Skeletal muscle tissue (tissue), 4 donors: ENCODE data around the gene WASHC4. TPM values are rescaled to one million over a fixed set of nuclear protein-coding genes. Genes with fewer than 3 reads are reported as not detected.
"Not testable (repeated sequence)": the region's sequence is repeated elsewhere in the genome, so short reads cannot be mapped to it uniquely, and the experiment has no call there.

Experiments
- H3K27ac ChIP-seq: one replicate; pipeline ENCODE4 v1.7.0; 2013; ENCODE audit warnings: mild to moderate bottlenecking, low read depth, low read length, inconsistent platforms
- H3K27me3 ChIP-seq, 3 donors: one replicate each; pipeline ENCODE4 v1.7.0; 2013; ENCODE audit warnings: low read length in 3 of 3; ENCODE audit not compliant: control insufficient read depth in 3 of 3, insufficient read depth in 3 of 3
- H3K36me3 ChIP-seq, 3 donors: one replicate each; pipeline ENCODE4 v1.7.0; 2013; ENCODE audit warnings: low read length in 3 of 3; ENCODE audit not compliant: control insufficient read depth in 3 of 3, insufficient read depth in 3 of 3
- H3K4me1 ChIP-seq, 3 donors: one replicate each; pipeline ENCODE4 v1.7.0; 2013; ENCODE audit warnings: low read length in 3 of 3, mild to moderate bottlenecking in 3 of 3; ENCODE audit not compliant: control insufficient read depth in 3 of 3, insufficient read depth in 3 of 3
- H3K4me3 ChIP-seq, 3 donors: one replicate each; pipeline ENCODE4 v1.7.0; 2013; ENCODE audit warnings: low read length in 3 of 3
- H3K9ac ChIP-seq, 3 donors: one replicate each; pipeline ENCODE4 v1.7.0; 2013; ENCODE audit warnings: low read length in 3 of 3, mild to moderate bottlenecking in 3 of 3, moderate library complexity in 2 of 3, low read depth in 1 of 3
- H3K9me3 ChIP-seq, 3 donors: one replicate each; pipeline ENCODE4 v1.7.0; 2013; ENCODE audit warnings: low read length in 3 of 3; ENCODE audit not compliant: control insufficient read depth in 3 of 3
- total RNA-seq: library from RNA; depleted of rRNA; stranded (reverse); fragments of >200 nt; gene quantifications from one replicate; pipeline ENCODE4 v1.2.3, GENCODE V29; 2014
- donor health status: Osteomylitis.

WASHC4 gene
- total RNA-seq, 1 donor from 2014 or later = 64.7 TPM

GRCh38 chr12:105091476-105092206 is 15.9 kb upstream of the WASHC4 start:
- no peak overlapping the region for H3K4me3 ChIP-seq
- no peak overlapping the region for H3K9ac ChIP-seq
- H3K27me3 ChIP-seq = peaks cover 0 to 12% (median 3%) of the 10 kb centered on the region in 3 donors
- H3K9me3 ChIP-seq = no peaks in the 10 kb centered on the region
- H3K4me1 ChIP-seq = no peaks in the 10 kb centered on the region
- H3K36me3 ChIP-seq = no peaks in the 10 kb centered on the region
- H3K27ac ChIP-seq = no peak overlapping the region

GRCh38 chr12:105092336-105092735 is 15.2 kb upstream of the WASHC4 start:
- Histone ChIP-seq H3K27ac (no peak overlapping the region), H3K9me3 (no peaks in the 10 kb centered on the region), H3K9ac (no peak overlapping the region), H3K4me3 (no peak overlapping the region), H3K4me1 (no peaks in the 10 kb centered on the region), H3K36me3 (no peaks in the 10 kb centered on the region), H3K27me3 (peaks cover 0 to 12% (median 3%) of the 10 kb centered on the region in 3 donors)

- not testable (repeated sequence) for H3K9me3 ChIP-seq, H3K4me1 ChIP-seq, H3K27ac ChIP-seq, H3K4me3 ChIP-seq, H3K9ac ChIP-seq, H3K36me3 ChIP-seq
- H3K27me3 ChIP-seq = peaks cover 0 to 12% (median 0%) of the 10 kb centered on the region in 3 donors
These were observed 12.2 kb upstream of the WASHC4 start for GRCh38 chr12:105095338-105095737.

- H3K9me3 ChIP-seq = no peaks in the 10 kb centered on the region
- no peak overlapping the region for H3K4me3 ChIP-seq
- no peak overlapping the region for H3K9ac ChIP-seq
- no peaks in the 10 kb centered on the region for H3K27me3 ChIP-seq
- H3K4me1 ChIP-seq = no peaks in the 10 kb centered on the region
- no peaks in the 10 kb centered on the region for H3K36me3 ChIP-seq
- no peak overlapping the region for H3K27ac ChIP-seq
These were observed 8.2 kb upstream of the WASHC4 start for GRCh38 chr12:105099356-105099755.

GRCh38 chr12:105100207-105100985 is 7.1 kb upstream of the WASHC4 start:
- Histone ChIP-seq H3K9me3 (no peaks in the 10 kb centered on the region), H3K36me3 (no peaks in the 10 kb centered on the region), H3K9ac (no peak overlapping the region), H3K27me3 (no peaks in the 10 kb centered on the region), H3K27ac (no peak overlapping the region), H3K4me3 (no peak overlapping the region), H3K4me1 (no peaks in the 10 kb centered on the region)

GRCh38 chr12:105100998-105101397 is 6.5 kb upstream of the WASHC4 start:
- Histone ChIP-seq H3K9ac (no peak overlapping the region), H3K27me3 (no peaks in the 10 kb centered on the region)

GRCh38 chr12:105102673-105103072 is 4.9 kb upstream of the WASHC4 start:
- H3K36me3 ChIP-seq = no peaks in the 10 kb centered on the region
- no peaks in the 10 kb centered on the region for H3K9me3 ChIP-seq
- H3K4me3 ChIP-seq = no peak overlapping the region
- H3K27ac ChIP-seq = no peak overlapping the region
- no peaks in the 10 kb centered on the region for H3K27me3 ChIP-seq
- no peaks in the 10 kb centered on the region for H3K4me1 ChIP-seq
- no peak overlapping the region for H3K9ac ChIP-seq

More at GRCh38 chr12:105100998-105101397, 6.5 kb upstream of the WASHC4 start:
- H3K36me3 ChIP-seq = no peaks in the 10 kb centered on the region
- no peak overlapping the region for H3K4me3 ChIP-seq
- H3K4me1 ChIP-seq = no peaks in the 10 kb centered on the region
- no peak overlapping the region for H3K27ac ChIP-seq
- no peaks in the 10 kb centered on the region for H3K9me3 ChIP-seq

GRCh38 chr12:105104762-105105161 is 2.8 kb upstream of the WASHC4 start:
- no peak overlapping the region for H3K27ac ChIP-seq
- no peak overlapping the region for H3K9ac ChIP-seq
- H3K4me3 ChIP-seq = no peak overlapping the region
- no peaks in the 10 kb centered on the region for H3K36me3 ChIP-seq
- no peaks in the 10 kb centered on the region for H3K27me3 ChIP-seq
- H3K4me1 ChIP-seq = peaks cover 0 to 10% (median 2%) of the 10 kb centered on the region in 3 donors
- H3K9me3 ChIP-seq = no peaks in the 10 kb centered on the region

GRCh38 chr12:105106621-105107020 is 910 bp upstream of the WASHC4 start:
- Histone ChIP-seq H3K36me3 (no peaks in the 10 kb centered on the region), H3K9me3 (no peaks in the 10 kb centered on the region), H3K27me3 (no peaks in the 10 kb centered on the region), H3K9ac (peak overlapping the region in 2 of 3 donors; percentile 96), H3K4me1 (peaks cover 0 to 10% (median 3%) of the 10 kb centered on the region in 3 donors), H3K27ac (no peak overlapping the region), H3K4me3 (peak overlapping the region; percentile 94 to 98 (median 97))

GRCh38 chr12:105107171-105107493 is 399 bp upstream of the WASHC4 start:
- Histone ChIP-seq H3K9me3 (no peaks in the 10 kb centered on the region), H3K4me1 (peaks cover 0 to 10% (median 6%) of the 10 kb centered on the region in 3 donors), H3K9ac (peak overlapping the region; percentile 95 to 96 (median 96)), H3K27me3 (no peaks in the 10 kb centered on the region), H3K27ac (peak overlapping the region; percentile 90), H3K4me3 (peak overlapping the region; percentile 94 to 98 (median 97)), H3K36me3 (no peaks in the 10 kb centered on the region)
